NCI-H1092 (cell line): ENCODE measurements around the gene ROM1.
"Not testable (repeated sequence)": the region's sequence is repeated elsewhere in the genome, so short reads cannot be mapped to it uniquely, and the experiment has no call there.

ENCODE experiments used
- DNase-seq: peaks from one replicate; lab custom pipeline; 2025; lab: John Stamatoyannopoulos, UW

Gene ROM1

DNA sequence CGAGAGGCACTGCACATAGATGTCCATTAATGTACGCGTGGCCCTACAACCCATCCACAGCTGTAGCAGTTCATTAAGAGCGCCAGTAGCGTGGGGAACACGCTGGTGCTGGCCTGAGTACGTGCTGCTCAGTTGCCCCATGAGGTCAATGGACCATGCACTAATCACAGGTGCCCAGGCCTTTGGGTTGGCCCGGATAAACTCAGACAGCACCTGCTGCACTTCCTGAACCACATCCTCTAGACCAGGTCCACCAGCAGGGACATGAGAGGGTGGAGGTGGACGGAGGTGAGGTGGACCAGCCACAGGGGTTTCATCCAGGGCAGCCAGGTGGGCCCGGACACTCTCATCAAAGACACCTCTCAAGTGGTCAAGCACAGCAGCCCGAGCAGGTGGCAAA, 36.4 kb downstream of the ROM1 start:
- no peak for DNase-seq

DNA sequence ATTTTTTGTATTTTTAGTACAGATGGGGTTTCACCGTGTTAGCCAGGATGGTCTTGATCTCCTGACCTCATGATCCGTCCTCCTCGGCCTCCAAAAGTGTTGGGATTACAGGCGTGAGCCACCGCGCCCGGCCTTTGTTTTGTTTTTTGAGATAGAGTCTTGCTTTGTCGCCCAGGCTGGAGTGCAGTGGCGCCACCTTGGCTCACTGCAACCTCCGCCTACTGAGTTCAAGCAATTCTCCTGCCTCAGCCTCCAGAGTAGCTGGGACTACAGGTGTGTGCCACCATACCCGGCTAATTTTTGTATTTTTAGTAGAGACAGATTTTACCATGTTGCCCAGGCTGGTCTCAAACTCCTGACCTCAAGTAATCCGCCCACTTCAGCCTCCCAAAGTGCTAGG, 37.2 kb downstream of the ROM1 start:
- not testable (repeated sequence) for DNase-seq

DNA sequence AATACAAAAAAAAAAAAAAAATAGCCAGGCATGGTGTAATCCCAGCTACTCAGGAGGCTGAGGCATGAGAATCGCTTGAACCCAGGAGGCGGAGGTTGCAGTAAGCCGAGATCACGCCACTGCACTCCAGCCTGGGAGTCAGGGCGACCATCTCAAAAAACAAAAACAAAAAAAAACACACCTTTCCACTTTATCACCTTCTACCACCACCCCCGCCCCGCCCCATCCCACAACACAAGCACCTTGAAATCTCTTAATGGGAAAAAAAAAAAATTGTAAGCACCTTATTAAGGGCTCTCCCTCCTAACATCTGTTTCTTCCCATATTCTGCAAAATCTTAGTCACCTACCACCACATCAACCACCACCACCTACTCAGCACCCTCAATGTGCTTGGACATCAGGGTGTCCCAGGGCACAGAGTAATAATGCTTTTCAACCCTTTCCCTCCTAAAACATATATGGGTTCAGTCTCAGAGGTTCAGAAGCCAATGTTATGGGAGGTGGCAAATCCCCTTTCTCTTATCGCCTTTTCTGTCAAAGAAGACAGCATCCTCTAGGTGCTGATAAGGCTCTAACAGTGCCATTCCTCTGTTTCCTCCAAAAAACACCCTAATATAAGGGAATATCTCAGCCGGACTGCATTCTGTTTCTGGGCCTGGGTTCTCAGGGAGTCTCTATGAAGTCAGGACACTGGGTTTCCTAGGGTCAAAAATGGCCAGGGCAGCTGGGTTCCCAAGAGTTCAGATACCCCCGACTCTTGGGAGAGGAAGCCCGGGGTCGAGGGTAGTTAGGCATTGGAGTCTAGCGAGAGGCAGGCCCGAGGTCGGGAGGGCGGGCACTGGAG, 39.3 kb downstream of the ROM1 start:
- DNase-seq = no peak

DNA sequence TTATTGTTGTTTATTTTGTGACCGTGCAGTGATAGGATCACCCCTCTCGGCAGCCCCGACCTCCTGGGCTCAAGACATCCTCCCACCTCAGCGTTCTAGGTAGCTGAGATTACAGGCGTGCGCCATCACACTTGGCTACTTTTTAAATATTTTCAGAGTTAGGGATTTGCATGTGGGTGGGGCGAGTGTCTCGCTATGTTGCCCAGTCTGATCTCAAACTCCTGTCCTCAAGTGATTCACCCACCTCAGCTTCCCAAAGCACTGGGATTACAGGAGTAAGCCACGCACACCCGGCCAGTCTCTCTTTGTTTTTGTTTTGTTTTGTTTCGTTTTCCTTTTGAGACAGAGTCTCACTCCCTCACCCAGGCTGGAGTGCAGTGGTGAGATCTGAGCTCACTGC, 41.2 kb downstream of the ROM1 start:
- DNase-seq = no peak

DNA sequence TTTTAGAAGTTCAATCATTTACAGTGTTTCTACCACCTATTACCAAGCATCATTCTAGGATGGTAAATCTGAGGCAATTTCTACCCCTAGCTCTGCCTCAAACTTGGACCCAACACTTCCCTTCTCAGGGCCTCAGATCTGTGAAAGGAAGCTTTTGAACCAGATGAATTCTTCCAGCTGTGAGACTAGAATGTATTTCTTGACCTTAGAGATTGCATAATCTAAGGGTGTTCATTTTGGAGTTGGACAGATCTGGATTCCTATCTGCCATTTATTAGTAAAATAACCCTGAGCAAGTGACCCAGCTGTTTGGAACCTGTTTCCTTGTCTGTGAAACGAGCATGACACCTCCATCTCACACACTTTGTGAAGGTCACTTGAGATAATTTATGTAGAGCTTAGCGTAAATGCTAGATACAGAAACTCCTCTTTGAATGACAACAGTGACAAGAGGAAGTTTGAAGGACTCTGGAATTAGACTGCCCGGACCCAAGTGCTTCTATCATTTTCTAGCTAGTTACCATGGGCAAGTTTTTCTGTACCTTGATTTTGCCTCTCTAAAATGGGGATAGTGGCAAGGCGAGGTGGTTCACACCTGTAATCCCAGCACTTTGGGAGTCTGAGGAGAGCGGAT, 43.9 kb downstream of the ROM1 start:
- DNase-seq = no peak

DNA sequence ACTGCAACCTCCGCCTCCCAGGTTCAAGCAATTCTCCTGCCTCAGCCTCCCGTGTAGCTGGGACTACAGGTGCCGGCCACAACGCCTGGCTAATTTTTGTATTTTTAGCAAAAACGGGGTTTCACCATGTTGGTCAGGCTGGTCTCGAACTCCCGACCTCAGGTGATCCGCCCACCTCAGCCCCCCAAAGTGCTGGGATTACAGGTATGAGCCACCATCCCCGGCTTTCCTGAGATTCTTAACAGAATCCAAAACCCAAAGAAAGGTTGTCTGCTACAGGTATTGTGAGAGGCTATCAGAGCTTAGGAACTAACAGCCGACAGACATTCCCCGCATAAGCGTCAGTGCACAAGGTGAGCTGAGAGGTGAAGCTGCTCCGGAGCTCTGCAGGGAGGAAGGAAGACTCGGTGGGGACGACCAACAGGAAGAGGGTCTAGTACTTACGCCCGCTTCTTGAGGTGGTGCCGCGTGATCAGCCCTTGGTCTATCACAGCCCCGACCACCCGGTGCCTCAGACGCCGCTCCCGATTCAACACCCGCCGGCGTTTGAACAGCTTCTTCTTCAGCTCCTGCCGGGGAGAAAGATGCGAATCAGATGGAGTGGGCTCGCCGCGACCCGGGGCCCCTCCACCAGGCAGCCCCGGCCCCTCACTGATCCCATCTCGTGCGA, 51.5 kb downstream of the ROM1 start:
- DNase-seq = peak; percentile 69
